Renal cortical epithelial cell (primary cell): ENCODE data around the gene REPS2. TPM values are rescaled to one million over a fixed set of nuclear protein-coding genes. Genes with fewer than 3 reads are reported as not detected.

ENCODE experiments used
- DNase-seq: peaks from one replicate; pipeline ENCODE4 v3.0.0-alpha.2; 2011; ENCODE audit warnings: low read depth
- total RNA-seq: library from RNA; depleted of rRNA; stranded (reverse); fragments of >200 nt; gene quantifications from 2 replicates; pipeline ENCODE4 v1.2.3, GENCODE V29; 2014

Gene REPS2
- total RNA-seq, 1 donor from 2014 or later = 37.8 TPM

- no peak for DNase-seq
Measured at GRCh38 chrX:17000751-17001150, 54.3 kb downstream of the REPS2 start.

GRCh38 chrX:17005712-17006368 lies 59.4 kb downstream of the REPS2 start:
- DNase-seq = peak; percentile 58

DNA sequence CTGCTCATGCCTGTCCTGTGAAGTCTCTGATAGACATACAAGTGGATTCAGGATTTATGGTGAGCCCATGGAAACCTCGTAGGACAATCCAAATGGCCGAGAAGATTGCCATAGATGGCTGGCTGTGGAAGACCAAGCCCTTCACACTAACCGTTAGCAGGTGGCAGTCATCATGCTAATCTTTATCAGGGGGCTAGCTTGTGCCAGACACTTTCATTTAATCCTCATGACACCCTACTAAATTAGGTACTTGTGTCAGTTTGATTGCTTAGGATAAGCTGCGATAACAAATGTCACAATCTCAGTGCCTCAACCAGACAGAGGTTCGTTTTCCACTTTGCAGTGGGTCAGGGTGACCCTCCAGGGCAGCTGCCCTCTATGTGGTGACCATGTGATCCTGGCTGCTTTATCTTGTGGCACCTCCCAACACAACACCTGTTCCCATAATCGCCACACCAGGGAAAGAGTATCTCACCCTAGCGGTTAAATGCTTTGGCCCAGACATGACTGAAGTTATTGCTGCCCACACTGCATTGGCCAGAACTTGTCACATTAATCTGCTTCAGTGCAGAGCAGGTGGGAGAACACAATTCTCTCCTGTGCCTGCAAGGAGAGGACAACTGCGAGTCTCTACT lies 60.8 kb downstream of the REPS2 start:
- DNase-seq = peak; percentile 26

GRCh38 chrX:17009856-17010625 lies 63.6 kb downstream of the REPS2 start:
- peak; percentile 42 for DNase-seq

- DNase-seq = no peak
Measured at GRCh38 chrX:17012465-17012864, 66.0 kb downstream of the REPS2 start.

- DNase-seq = no peak
Measured at GRCh38 chrX:17014216-17014615, 67.8 kb downstream of the REPS2 start.

DNA sequence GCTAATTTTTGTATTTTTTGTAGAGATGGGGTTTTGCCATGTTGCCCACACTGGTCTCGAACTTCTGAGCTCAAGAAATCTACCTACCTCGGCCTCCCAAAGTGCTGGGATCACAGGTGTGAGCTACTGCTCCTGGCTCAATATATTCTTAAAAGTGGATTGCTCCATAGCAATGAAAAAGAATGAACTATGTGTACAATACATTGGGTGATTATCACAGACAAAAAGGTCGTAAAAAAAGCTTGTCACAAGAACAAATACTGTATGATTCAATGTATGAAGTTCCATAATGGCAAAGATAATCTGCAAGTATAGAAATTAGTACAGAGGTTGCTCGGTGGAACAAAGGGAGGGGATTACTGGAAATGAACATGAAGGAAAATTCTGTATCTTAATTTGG lies 70.7 kb downstream of the REPS2 start:
- DNase-seq = no peak

DNA sequence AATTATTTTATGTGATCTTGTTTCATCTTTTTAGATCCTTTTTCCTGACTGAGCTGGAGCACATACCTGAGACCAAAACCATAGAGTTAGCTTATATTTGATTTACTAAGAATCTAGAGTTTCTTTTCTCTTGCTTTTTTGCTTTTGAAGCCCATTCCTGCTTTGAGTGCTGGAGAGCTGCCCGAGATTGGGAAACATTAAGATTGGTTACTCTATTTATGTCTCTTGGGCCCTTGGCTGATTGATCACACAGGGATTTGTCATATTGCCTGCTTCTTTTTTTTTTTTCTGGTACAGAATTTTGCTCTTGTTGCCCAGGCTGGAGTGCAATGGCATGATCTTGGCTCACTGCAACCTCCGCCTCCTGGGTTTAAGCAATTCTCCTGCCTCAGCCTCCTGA lies 73.9 kb downstream of the REPS2 start:
- no peak for DNase-seq

- DNase-seq = no peak
Measured at GRCh38 chrX:17020851-17021821, 74.7 kb downstream of the REPS2 start.

DNA sequence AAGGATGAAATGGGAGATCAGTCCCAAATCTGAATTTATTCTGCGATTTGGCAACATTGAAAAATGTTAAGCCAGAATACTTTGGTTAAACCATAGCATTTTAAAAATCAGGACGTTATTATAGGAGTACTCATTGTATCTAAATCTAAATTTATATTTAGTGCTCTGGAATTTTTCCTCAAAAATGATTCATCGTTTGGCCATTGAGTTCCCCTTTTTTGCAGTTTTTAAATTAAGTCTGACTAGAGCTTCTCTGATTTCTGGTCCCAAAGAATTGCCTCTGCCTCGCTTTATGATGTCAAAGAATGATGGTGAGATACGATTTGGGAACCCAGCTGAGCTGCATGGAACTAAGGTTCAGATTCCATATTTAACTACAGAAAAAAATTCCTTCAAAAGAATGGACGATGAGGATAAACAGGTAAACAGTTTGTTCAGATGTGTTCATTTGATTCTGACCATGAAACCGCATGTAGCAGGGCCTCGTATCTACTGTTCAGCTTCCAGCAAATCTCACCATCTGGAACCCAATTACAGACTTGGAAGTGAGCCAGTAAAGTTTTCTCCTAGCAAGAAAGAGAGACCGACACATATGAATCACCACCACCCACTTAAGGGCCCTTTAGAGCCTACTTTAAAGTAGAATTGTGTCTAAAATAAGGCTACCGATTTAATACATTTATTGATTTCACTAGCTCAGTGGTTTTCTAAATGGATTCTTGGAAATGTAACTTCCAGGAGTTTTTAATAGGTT lies 75.6 kb downstream of the REPS2 start:
- peak; percentile 78 for DNase-seq

DNA sequence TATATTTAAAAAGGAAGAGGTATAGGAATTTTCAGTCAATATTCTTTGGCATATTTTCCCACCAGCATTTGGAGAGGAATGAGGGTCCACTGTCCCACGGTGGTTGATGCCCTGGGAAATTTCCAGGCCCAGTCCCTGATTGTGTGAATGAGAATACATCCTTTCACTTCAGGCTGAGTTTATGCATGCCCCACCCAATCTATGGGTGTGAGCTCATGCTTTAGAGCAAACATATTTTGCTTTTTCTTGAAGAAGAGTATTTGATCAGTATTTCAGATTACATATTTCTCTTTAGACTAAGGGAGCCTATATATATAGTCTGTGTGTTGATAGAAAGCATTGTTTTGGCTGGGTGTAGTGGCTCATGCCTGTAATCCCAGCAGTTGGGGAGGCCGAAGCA lies 77.2 kb downstream of the REPS2 start:
- no peak for DNase-seq

DNA sequence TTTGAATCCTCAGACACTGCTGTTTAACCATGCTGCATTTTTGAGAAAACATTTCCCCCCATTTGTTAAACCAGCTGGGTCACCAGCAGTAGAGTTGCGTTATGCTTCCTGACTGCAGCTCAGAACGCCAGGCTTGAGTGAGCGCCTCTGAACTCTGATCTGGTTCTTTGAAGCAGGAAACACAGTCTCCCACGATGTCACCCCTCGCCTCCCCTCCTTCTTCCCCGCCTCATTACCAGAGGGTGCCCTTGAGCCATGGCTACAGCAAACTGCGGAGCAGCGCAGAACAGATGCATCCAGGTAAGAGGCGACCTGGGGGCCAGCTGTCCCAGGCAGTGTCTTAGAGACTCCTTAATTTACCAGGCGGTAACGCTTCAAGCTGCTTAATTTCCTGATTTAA lies 78.4 kb downstream of the REPS2 start:
- peak; percentile 85 for DNase-seq

DNA sequence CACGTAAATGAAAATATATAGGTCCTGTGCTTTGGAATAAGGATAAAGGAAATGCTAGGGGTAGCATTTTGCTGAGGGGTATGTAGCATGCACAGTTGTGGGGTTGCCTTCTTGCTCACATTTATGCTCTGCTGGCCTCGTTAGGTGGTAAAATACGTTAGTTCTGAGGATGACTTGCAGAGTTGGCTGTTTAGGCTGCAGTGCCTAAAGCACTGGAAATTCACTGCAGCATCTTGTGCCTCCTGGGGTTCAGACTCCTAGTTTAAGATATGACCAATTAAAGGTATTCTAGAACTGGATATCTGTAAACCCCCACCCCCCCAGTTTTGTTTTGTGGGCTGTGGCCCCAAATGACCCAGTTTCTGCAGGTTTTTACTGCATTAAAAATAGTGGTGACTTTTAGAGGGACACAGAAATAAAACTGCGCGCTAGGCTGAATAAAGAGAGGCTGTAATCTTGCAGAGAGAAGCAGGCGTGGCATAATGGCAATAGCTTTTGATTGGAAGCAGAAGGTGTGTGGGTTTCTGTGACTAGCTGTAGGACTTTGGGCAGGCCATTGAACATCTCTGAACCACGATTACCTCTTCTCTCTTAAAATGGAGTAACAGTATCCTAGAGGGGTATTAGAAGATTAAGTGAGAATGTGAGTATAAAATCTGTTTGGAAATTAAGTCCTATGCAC lies 79.3 kb downstream of the REPS2 start:
- DNase-seq = no peak

GRCh38 chrX:17027931-17028330 lies 81.5 kb downstream of the REPS2 start:
- no peak for DNase-seq

GRCh38 chrX:17028356-17028755 lies 81.9 kb downstream of the REPS2 start:
- DNase-seq = no peak

- DNase-seq = no peak
Measured at GRCh38 chrX:17030092-17030491, 83.6 kb downstream of the REPS2 start.

DNA sequence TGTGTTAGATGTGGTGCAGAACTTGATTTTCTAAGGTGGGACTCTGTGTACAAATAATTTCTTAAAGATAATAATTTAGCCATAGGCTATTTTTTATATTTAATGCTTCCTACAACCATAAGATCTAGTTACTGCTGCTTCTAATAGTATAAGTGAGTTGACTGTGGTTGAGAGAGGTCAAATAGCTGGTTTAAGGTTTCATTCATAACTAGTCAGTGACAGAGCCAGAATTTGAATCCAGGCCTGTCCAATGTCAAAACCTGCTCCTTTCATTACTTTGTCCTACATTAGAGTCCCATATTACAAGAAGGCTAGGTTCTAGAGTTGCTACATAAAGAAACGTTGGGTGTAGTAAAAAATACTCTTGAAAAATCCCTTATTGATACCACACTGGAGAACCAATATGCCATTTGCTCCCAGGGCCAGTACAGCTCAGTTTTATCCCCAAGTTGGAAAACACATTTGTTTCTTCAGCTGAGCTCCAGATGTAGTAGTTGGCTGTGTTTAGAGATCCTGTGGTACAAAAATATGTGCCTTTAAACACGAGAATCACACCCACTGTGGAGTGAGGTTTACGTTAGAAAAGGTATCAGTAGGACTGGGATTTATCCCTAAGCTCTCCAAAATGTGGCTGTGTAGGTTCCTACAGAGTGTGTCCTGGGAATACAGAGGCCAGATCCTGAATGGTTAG lies 84.3 kb downstream of the REPS2 start:
- no peak for DNase-seq

GRCh38 chrX:17031827-17032226 lies 85.4 kb downstream of the REPS2 start:
- no peak for DNase-seq

DNA sequence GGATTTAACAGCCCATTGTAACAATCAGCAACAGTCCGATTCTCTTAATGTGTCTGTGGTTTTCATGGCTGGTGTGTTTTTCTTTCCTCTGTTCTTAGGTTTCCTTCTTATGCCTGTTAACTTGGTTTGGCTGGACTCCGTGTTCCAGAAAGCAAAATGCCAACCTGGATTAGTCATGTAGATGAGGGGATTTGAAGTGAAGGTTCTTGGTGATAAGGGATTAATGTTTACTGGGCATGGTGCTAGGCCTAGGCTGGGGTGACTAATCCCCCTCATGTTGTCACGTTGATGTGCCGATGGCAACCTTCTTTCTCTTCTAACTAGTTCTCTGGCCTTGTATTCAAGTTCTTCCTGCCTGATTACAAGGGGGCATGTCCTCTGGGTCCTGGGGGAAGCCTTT lies 85.9 kb downstream of the REPS2 start:
- DNase-seq = peak; percentile 99

DNA sequence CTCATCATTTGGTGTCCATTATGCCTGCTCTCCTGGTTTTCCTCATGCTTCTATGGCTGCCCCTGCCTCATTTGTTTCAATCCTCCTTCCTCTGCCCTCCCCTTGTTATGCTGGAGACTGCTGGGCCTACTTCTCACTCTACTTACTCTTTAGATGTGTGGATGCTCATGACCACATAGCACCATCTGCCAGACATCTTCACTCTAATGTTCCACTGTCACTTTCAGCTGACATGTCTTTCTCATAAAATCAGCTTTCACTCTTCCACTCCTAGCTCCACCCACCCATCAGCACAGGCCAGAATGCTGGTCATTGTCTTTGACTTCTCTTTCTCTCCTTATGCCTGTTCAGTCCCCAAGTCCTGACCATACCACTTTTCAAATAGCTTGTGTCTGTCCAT lies 86.8 kb downstream of the REPS2 start:
- DNase-seq = no peak
